GM23338 (cell line): ENCODE measurements around the gene ZNF532. TPM values are rescaled to one million over a fixed set of nuclear protein-coding genes. Genes with fewer than 3 reads are reported as not detected.

Source experiments
- ATAC-seq: fragments of 200-7000 bp; cut with Tn5 transposase; 3 replicates; pipeline ENCODE4 v1.9.1; 2020
- DNase-seq: peaks from one replicate; pipeline ENCODE4 v3.0.0-alpha.2; 2015; ENCODE audit warnings: low spot score
- H2AFZ ChIP-seq: fragments of 200-600 bp; sonication (generic); 2 replicates; pipeline ENCODE4 v1.8.0; 2016; ENCODE audit warnings: antibody characterized with exemption, mild to moderate bottlenecking, moderate library complexity
- H3F3A ChIP-seq: fragments of 200-600 bp; sonication (generic); replicated peaks from 2 replicates; pipeline ENCODE4 v1.8.0; 2017; ENCODE audit warnings: antibody characterized with exemption, mixed run types, low read depth
- H3K27ac ChIP-seq: fragments of 200-600 bp; sonication (generic); 2 replicates; pipeline ENCODE4 v1.6.1; 2016; ENCODE audit warnings: low read depth
- H3K27me3 ChIP-seq: fragments of 200-600 bp; sonication (generic); 2 replicates; pipeline ENCODE4 v1.8.0; 2016; ENCODE audit warnings: mild to moderate bottlenecking, mixed run types, moderate library complexity; ENCODE audit not compliant: insufficient read depth
- H3K36me3 ChIP-seq: fragments of 200-600 bp; sonication (generic); 2 replicates; pipeline ENCODE4 v1.8.0; 2016; ENCODE audit warnings: mild to moderate bottlenecking; ENCODE audit not compliant: insufficient read depth
- H3K4me1 ChIP-seq: fragments of 200-600 bp; sonication (generic); 2 replicates; pipeline ENCODE4 v1.8.0; 2016; ENCODE audit warnings: mild to moderate bottlenecking, moderate library complexity; ENCODE audit not compliant: insufficient read depth
- H3K4me2 ChIP-seq: fragments of 200-600 bp; sonication (generic); 2 replicates; pipeline ENCODE4 v1.7.1; 2017; ENCODE audit warnings: mixed run types
- H3K4me3 ChIP-seq: fragments of 200-600 bp; sonication (generic); 2 replicates; pipeline ENCODE4 v1.6.1; 2016; ENCODE audit warnings: mixed run types
- H3K79me2 ChIP-seq: fragments of 200-600 bp; sonication (generic); replicated peaks from 2 replicates; pipeline ENCODE4 v1.8.0; 2017; ENCODE audit warnings: mild to moderate bottlenecking; ENCODE audit not compliant: insufficient read depth
- H3K9me2 ChIP-seq: fragments of 200-600 bp; sonication (generic); 2 replicates; pipeline ENCODE4 v1.8.0; 2017; ENCODE audit not compliant: insufficient read depth
- H4K20me1 ChIP-seq: fragments of 200-600 bp; sonication (generic); replicated peaks from 2 replicates; pipeline ENCODE4 v1.8.0; 2017; ENCODE audit warnings: mild to moderate bottlenecking; ENCODE audit not compliant: insufficient read depth
- H3K27ac Mint-ChIP-seq: 2 replicates; pipeline ENCODE4 v1.8.0; 2020; ENCODE audit warnings: inconsistent platforms, mild to moderate bottlenecking, moderate library complexity, mixed read lengths
- H3K27me3 Mint-ChIP-seq: 3 replicates; pipeline ENCODE4 v1.8.0; 2022; ENCODE audit warnings: low read depth, mild to moderate bottlenecking, moderate library complexity, mixed read lengths, inconsistent platforms; ENCODE audit not compliant: insufficient read depth, poor library complexity
- H3K36me3 Mint-ChIP-seq: 3 replicates; pipeline ENCODE4 v1.8.0; 2021; ENCODE audit warnings: low read depth, mild to moderate bottlenecking, inconsistent platforms, moderate library complexity, mixed read lengths
- H3K4me1 Mint-ChIP-seq: 3 replicates; pipeline ENCODE4 v1.8.0; 2020; ENCODE audit warnings: mild to moderate bottlenecking, inconsistent platforms, mixed read lengths
- H3K4me3 Mint-ChIP-seq: 3 replicates; pipeline ENCODE4 v1.8.0; 2021; ENCODE audit warnings: moderate library complexity, mild to moderate bottlenecking, inconsistent platforms, mixed read lengths
- H3K9me3 Mint-ChIP-seq: 3 replicates; pipeline ENCODE4 v1.8.0; 2020; ENCODE audit warnings: moderate library complexity, mild to moderate bottlenecking, inconsistent platforms, mixed read lengths
- CREB1 ChIP-seq: fragments of 250-450 bp; sonication (Bioruptor Pico); IDR thresholded peaks from 2 replicates; pipeline ENCODE4 v1.5.0; 2020; ENCODE audit warnings: low read depth, mild to moderate bottlenecking, moderate library complexity
- CTCF ChIP-seq, 2 experiments: fragments of 200-600 bp in 1 of 2; sonication (generic) in 1 of 2; conservative IDR thresholded peaks; 2 replicates each; pipeline versions ENCODE4 v1.5.1 to v1.6.1; 2016 to 2017; ENCODE audit warnings: antibody characterized with exemption in 2 of 2, low read depth in 2 of 2, mild to moderate bottlenecking in 2 of 2, moderate library complexity in 1 of 2
- ETS1 ChIP-seq: IDR thresholded peaks from 2 replicates; pipeline ENCODE4 v1.6.1; 2016; ENCODE audit warnings: antibody characterized with exemption
- EZH2 ChIP-seq: fragments of 200-600 bp; sonication (generic); IDR thresholded peaks from one replicate; pipeline ENCODE4 v1.8.0; 2017; ENCODE audit warnings: antibody characterized with exemption, mild to moderate bottlenecking, low read depth; ENCODE audit not compliant: unreplicated experiment
- EZH2phosphoT487 ChIP-seq: fragments of 200-600 bp; sonication (generic); IDR thresholded peaks from one replicate; pipeline ENCODE4 v1.8.1; 2018; ENCODE audit warnings: antibody characterized with exemption; ENCODE audit not compliant: unreplicated experiment
- JUNB ChIP-seq: IDR thresholded peaks from one replicate; pipeline ENCODE4 v1.6.1; 2016; ENCODE audit warnings: antibody characterized with exemption; ENCODE audit not compliant: unreplicated experiment
- NANOG ChIP-seq: IDR thresholded peaks from 2 replicates; pipeline ENCODE4 v1.6.1; 2016; ENCODE audit warnings: antibody characterized with exemption, borderline replicate concordance
- STAT1 ChIP-seq: IDR thresholded peaks from one replicate; pipeline ENCODE4 v1.6.1; 2016; ENCODE audit warnings: antibody characterized with exemption; ENCODE audit not compliant: unreplicated experiment
- ZNF114 ChIP-seq: fragments of 250-450 bp; sonication (Bioruptor Pico); IDR thresholded peaks from 2 replicates; pipeline ENCODE4 v1.5.0; 2020; ENCODE audit warnings: mild to moderate bottlenecking, moderate library complexity
- ZNF331 ChIP-seq: fragments of 250-450 bp; sonication (Bioruptor Pico); IDR thresholded peaks from 2 replicates; pipeline ENCODE4 v1.5.0; 2020; ENCODE audit warnings: low read depth, mild to moderate bottlenecking, moderate library complexity
- ZNF462 ChIP-seq: fragments of 250-450 bp; sonication (Bioruptor Pico); IDR thresholded peaks from 2 replicates; pipeline ENCODE4 v1.5.0; 2020; ENCODE audit warnings: mild to moderate bottlenecking, moderate library complexity
- polyA plus RNA-seq: library from polyadenylated mRNA; unstranded; fragments of >200 nt; fragmentation: Nextera tagmentation; extraction: Ambion mirVana; gene quantifications from 2 replicates; pipeline ENCODE4 v1.2.1, GENCODE V29; 2016
- total RNA-seq: library from RNA; depleted of rRNA; stranded (reverse); fragments of >200 nt; shearing (Covaris generic); gene quantifications from 2 replicates; pipeline ENCODE4 v1.2.3, GENCODE V29; 2014

ZNF532 gene
- total and polyA plus RNA-seq, 2 experiments from 2014 or later: 51.5 to 225 TPM

GRCh38 chr18:58992301-58993231 lies 127.9 kb downstream of the ZNF532 start (continued):
- TF ChIP-seq ZNF462: no peak
- TF ChIP-seq EZH2: no peak
- no peak for TF ChIP-seq STAT1
- no peak for TF ChIP-seq JUNB
- TF ChIP-seq ETS1: no peak
- TF ChIP-seq ZNF331 (CRISPR knock-in tag): no peak

GRCh38 chr18:58993260-58993659 lies 128.6 kb downstream of the ZNF532 start:
- Mint-ChIP-seq H3K36me3 (no peaks in the 10 kb centered on the region), H3K9me3 (no peaks in the 10 kb centered on the region), H3K27me3 (no peaks in the 10 kb centered on the region), H3K27ac (no peak overlapping the region), H3K4me1 (peaks cover 14% of the 10 kb centered on the region; the same call in 2 of the 3 replicates), H3K4me3 (no peak overlapping the region)
- DNase-seq (no peak), ATAC-seq (no peak)
- Histone ChIP-seq H3K4me3 (no peak overlapping the region), H3K9me2 (no peaks in the 10 kb centered on the region), H3K4me2 (no peak overlapping the region), H3K27me3 (no peaks in the 10 kb centered on the region), H2AFZ (no peak overlapping the region), H3K27ac (no peak overlapping the region), H3K36me3 (no peaks in the 10 kb centered on the region), H3K79me2 (no peaks in the 10 kb centered on the region), H3K4me1 (peaks cover 14% of the 10 kb centered on the region), H4K20me1 (no peaks in the 10 kb centered on the region), H3F3A (0 out of 2 replicates have a peak, but pooled peaks cover 3% of the 10 kb centered on the region)
- TF ChIP-seq NANOG (no peak), CTCF (conservative IDR thresholded peaks at IDR 0.05; ENCODE audit: low read depth in 2 of 2) (no peak), ZNF114 (no peak), EZH2phosphoT487 (no peak), EZH2 (no peak), CREB1 (no peak)
